Neural cell (in vitro differentiated cells): ENCODE results near the gene ZBED2.

Source experiments
- EP300 ChIP-seq: fragments of 450-650 bp; conservative IDR thresholded peaks from 2 replicates; pipeline ENCODE4 v1.6.1; 2014; ENCODE audit warnings: antibody characterized with exemption, mild to moderate bottlenecking, moderate library complexity; ENCODE audit not compliant: poor library complexity, severe bottlenecking
- POLR2AphosphoS5 ChIP-seq: IDR thresholded peaks from 2 replicates; pipeline ENCODE4 v1.6.1; 2012
- SMC3 ChIP-seq: fragments of 450-650 bp; conservative IDR thresholded peaks from 2 replicates; pipeline ENCODE4 v1.6.1; 2014; ENCODE audit warnings: antibody characterized with exemption, mild to moderate bottlenecking, moderate library complexity; ENCODE audit not compliant: poor library complexity
- TF ChIP-seq, protein P1 (sequence below): fragments of 450-650 bp; IDR thresholded peaks from 2 replicates; pipeline ENCODE4 v1.5.1; 2014; ENCODE audit warnings: antibody characterized with exemption, mild to moderate bottlenecking, moderate library complexity; ENCODE audit not compliant: poor library complexity, severe bottlenecking
- TF ChIP-seq, protein P2 (sequence below): IDR thresholded peaks from 2 replicates; pipeline ENCODE4 v1.6.1; 2012; ENCODE audit warnings: borderline replicate concordance

DNA sequence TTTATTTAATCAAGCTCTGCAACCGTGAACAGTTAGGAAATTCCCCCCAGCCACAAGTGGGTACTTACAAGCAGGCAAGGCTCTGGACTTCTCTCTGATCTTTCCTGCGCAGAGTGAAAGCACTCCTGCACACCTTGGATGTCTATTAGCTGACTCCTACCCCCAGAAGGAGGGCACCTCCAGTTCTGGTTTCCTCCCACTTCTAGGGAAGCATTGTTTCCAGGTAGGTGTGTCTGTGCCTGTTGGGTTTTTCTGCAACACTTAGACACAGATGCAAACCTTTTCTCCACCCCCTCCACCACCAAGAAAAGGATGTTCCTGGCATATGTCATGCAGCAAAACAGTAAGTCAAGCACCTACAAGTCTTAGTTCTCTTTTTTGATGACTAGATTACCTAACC, at the start of gene ZBED2:
- TF ChIP-seq, protein P1, sequence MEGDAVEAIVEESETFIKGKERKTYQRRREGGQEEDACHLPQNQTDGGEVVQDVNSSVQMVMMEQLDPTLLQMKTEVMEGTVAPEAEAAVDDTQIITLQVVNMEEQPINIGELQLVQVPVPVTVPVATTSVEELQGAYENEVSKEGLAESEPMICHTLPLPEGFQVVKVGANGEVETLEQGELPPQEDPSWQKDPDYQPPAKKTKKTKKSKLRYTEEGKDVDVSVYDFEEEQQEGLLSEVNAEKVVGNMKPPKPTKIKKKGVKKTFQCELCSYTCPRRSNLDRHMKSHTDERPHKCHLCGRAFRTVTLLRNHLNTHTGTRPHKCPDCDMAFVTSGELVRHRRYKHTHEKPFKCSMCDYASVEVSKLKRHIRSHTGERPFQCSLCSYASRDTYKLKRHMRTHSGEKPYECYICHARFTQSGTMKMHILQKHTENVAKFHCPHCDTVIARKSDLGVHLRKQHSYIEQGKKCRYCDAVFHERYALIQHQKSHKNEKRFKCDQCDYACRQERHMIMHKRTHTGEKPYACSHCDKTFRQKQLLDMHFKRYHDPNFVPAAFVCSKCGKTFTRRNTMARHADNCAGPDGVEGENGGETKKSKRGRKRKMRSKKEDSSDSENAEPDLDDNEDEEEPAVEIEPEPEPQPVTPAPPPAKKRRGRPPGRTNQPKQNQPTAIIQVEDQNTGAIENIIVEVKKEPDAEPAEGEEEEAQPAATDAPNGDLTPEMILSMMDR, result no peak
- TF ChIP-seq, protein P2, sequence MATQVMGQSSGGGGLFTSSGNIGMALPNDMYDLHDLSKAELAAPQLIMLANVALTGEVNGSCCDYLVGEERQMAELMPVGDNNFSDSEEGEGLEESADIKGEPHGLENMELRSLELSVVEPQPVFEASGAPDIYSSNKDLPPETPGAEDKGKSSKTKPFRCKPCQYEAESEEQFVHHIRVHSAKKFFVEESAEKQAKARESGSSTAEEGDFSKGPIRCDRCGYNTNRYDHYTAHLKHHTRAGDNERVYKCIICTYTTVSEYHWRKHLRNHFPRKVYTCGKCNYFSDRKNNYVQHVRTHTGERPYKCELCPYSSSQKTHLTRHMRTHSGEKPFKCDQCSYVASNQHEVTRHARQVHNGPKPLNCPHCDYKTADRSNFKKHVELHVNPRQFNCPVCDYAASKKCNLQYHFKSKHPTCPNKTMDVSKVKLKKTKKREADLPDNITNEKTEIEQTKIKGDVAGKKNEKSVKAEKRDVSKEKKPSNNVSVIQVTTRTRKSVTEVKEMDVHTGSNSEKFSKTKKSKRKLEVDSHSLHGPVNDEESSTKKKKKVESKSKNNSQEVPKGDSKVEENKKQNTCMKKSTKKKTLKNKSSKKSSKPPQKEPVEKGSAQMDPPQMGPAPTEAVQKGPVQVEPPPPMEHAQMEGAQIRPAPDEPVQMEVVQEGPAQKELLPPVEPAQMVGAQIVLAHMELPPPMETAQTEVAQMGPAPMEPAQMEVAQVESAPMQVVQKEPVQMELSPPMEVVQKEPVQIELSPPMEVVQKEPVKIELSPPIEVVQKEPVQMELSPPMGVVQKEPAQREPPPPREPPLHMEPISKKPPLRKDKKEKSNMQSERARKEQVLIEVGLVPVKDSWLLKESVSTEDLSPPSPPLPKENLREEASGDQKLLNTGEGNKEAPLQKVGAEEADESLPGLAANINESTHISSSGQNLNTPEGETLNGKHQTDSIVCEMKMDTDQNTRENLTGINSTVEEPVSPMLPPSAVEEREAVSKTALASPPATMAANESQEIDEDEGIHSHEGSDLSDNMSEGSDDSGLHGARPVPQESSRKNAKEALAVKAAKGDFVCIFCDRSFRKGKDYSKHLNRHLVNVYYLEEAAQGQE, result no peak
- TF ChIP-seq POLR2AphosphoS5 (no peak), EP300 (no peak), SMC3 (no peak)
